Measurements from ENCODE around the gene SPAG5.
A peak's percentile ranks its signal among the peaks of the same experiment; 100 is the strongest.

GRCh38 chr17:28576758-28577465 is 21.9 kb downstream of the SPAG5 start, which contains the start of gene ALDOC:
- TF ChIP-seq POLR2AphosphoS5 (IDR thresholded peaks at IDR 0.05; ENCODE audit: borderline replicate concordance, low read depth, low read length) (peak; percentile 51), EZH2 (IDR thresholded peaks at IDR 0.05) (no peak), FOXP2 (optimal IDR thresholded peaks at IDR 0.05; ENCODE audit: control extremely low read depth, extremely low read length, insufficient read depth) (no peak)

Measured in SK-N-MC (cell line).